ES-I3 (cell line): ENCODE data around the gene PDCD1.

Experiments used
- H3K36me3 ChIP-seq: 2 replicates; pipeline ENCODE4 v1.6.1; 2013; ENCODE audit warnings: mild to moderate bottlenecking, low read length, control low read depth, moderate library complexity; ENCODE audit not compliant: insufficient read depth
- H3K4me1 ChIP-seq: 2 replicates; pipeline ENCODE4 v1.6.1; 2013; ENCODE audit warnings: mild to moderate bottlenecking, control low read depth, low read length; ENCODE audit not compliant: insufficient read depth
- H3K9ac ChIP-seq: 2 replicates; pipeline ENCODE4 v1.6.1; 2013; ENCODE audit warnings: low read depth, mild to moderate bottlenecking, low read length, moderate library complexity
- H3K9me3 ChIP-seq: 2 replicates; pipeline ENCODE4 v1.6.1; 2013; ENCODE audit warnings: mild to moderate bottlenecking, low read length, moderate library complexity; ENCODE audit not compliant: control insufficient read depth, insufficient read depth

Gene PDCD1

GRCh38 chr2:241900251-241901017 is 41.7 kb upstream of the PDCD1 start:
- Histone ChIP-seq H3K9ac (no peak overlapping the region), H3K9me3 (no peaks in the 10 kb centered on the region), H3K4me1 (no peaks in the 10 kb centered on the region; the same call in 1 of the 2 replicates), H3K36me3 (no peaks in the 10 kb centered on the region)

- no peaks in the 10 kb centered on the region for H3K9me3 ChIP-seq
- H3K4me1 ChIP-seq, result no peaks in the 10 kb centered on the region; the same call in 1 of the 2 replicates
- H3K9ac ChIP-seq, result no peak overlapping the region
- H3K36me3 ChIP-seq, result no peaks in the 10 kb centered on the region
Measured at GRCh38 chr2:241898463-241899270, 40.0 kb upstream of the PDCD1 start.

- no peaks in the 10 kb centered on the region for H3K36me3 ChIP-seq
- H3K9me3 ChIP-seq, result no peaks in the 10 kb centered on the region
- peaks cover 2% of the 10 kb centered on the region; the same call in 1 of the 2 replicates for H3K4me1 ChIP-seq
- no peak overlapping the region for H3K9ac ChIP-seq
Measured at GRCh38 chr2:241897231-241897916, 38.7 kb upstream of the PDCD1 start.

GRCh38 chr2:241896746-241897201 is 38.1 kb upstream of the PDCD1 start:
- Histone ChIP-seq H3K4me1 (peaks cover 3% of the 10 kb centered on the region; the same call in 1 of the 2 replicates), H3K9me3 (no peaks in the 10 kb centered on the region), H3K36me3 (no peaks in the 10 kb centered on the region), H3K9ac (no peak overlapping the region)

GRCh38 chr2:241895712-241896641 is 37.3 kb upstream of the PDCD1 start:
- no peaks in the 10 kb centered on the region for H3K9me3 ChIP-seq
- H3K9ac ChIP-seq, result no peak overlapping the region
- H3K4me1 ChIP-seq, result peaks cover 3% of the 10 kb centered on the region; the same call in 1 of the 2 replicates
- no peaks in the 10 kb centered on the region for H3K36me3 ChIP-seq

- H3K36me3 ChIP-seq, result no peaks in the 10 kb centered on the region
- no peaks in the 10 kb centered on the region for H3K9me3 ChIP-seq
- H3K9ac ChIP-seq, result no peak overlapping the region
- peaks cover 3% of the 10 kb centered on the region; the same call in 1 of the 2 replicates for H3K4me1 ChIP-seq
Measured at GRCh38 chr2:241895427-241895711, 36.7 kb upstream of the PDCD1 start.

GRCh38 chr2:241894681-241895426 is 36.2 kb upstream of the PDCD1 start:
- no peaks in the 10 kb centered on the region for H3K36me3 ChIP-seq
- H3K9me3 ChIP-seq, result no peaks in the 10 kb centered on the region
- H3K4me1 ChIP-seq, result peaks cover 3% of the 10 kb centered on the region; the same call in 1 of the 2 replicates
- H3K9ac ChIP-seq, result no peak overlapping the region

- no peak overlapping the region for H3K9ac ChIP-seq
Measured at GRCh38 chr2:241894056-241894641, 35.5 kb upstream of the PDCD1 start.

GRCh38 chr2:241893265-241893664 is 34.6 kb upstream of the PDCD1 start:
- H3K9me3 ChIP-seq, result no peaks in the 10 kb centered on the region
- no peaks in the 10 kb centered on the region for H3K36me3 ChIP-seq
- no peak overlapping the region for H3K9ac ChIP-seq
- H3K4me1 ChIP-seq, result peaks cover 3% of the 10 kb centered on the region; the same call in 1 of the 2 replicates

More at GRCh38 chr2:241894056-241894641, 35.5 kb upstream of the PDCD1 start:
- H3K36me3 ChIP-seq, result no peaks in the 10 kb centered on the region
- no peaks in the 10 kb centered on the region for H3K9me3 ChIP-seq
- peaks cover 3% of the 10 kb centered on the region; the same call in 1 of the 2 replicates for H3K4me1 ChIP-seq

- Histone ChIP-seq H3K9ac (no peak overlapping the region), H3K36me3 (no peaks in the 10 kb centered on the region), H3K4me1 (peaks cover 3% of the 10 kb centered on the region; the same call in 1 of the 2 replicates), H3K9me3 (no peaks in the 10 kb centered on the region)
Measured at GRCh38 chr2:241892299-241893137, 33.8 kb upstream of the PDCD1 start.

- no peak overlapping the region for H3K9ac ChIP-seq
- H3K9me3 ChIP-seq, result no peaks in the 10 kb centered on the region
- H3K4me1 ChIP-seq, result peaks cover 3% of the 10 kb centered on the region; the same call in 1 of the 2 replicates
- no peaks in the 10 kb centered on the region for H3K36me3 ChIP-seq
Measured at GRCh38 chr2:241891988-241892298, 33.2 kb upstream of the PDCD1 start.

GRCh38 chr2:241891315-241891987 is 32.8 kb upstream of the PDCD1 start:
- H3K9ac ChIP-seq, result no peak overlapping the region
- H3K9me3 ChIP-seq, result no peaks in the 10 kb centered on the region
- H3K36me3 ChIP-seq, result no peaks in the 10 kb centered on the region
- peaks cover 3% of the 10 kb centered on the region; the same call in 1 of the 2 replicates for H3K4me1 ChIP-seq
